HepG2 (cell line): ENCODE measurements around the gene PRSS1. TPM values are rescaled to one million over a fixed set of nuclear protein-coding genes. Genes with fewer than 3 reads are reported as not detected.

Experiments
- ATAC-seq: fragments of 200-7000 bp; cut with Tn5 transposase; 3 replicates; pipeline ENCODE4 v1.9.1; 2020; ENCODE audit warnings: mild to moderate bottlenecking, moderate library complexity
- BruUV-seq: library from RNA; stranded (reverse); fragments of 400-500 nt; replicated peaks from 2 replicates; lab custom pipeline; 2021; lab: Mats Ljungman, UMichigan
- CTCF ChIA-PET: fragments of 300-600 bp; formaldehyde crosslinking; extraction: SDS; loops from one replicate; lab custom pipeline; 2021; ENCODE audit warnings: low total read pairs, inconsistent platforms, low intra/inter-chr PET ratio; lab: Yijun Ruan, JAX
- POLR2A ChIA-PET: fragments of 350-600 bp; sonication (Branson Sonifier 250); formaldehyde crosslinking; loops from one replicate; lab custom pipeline; 2020; ENCODE audit warnings: antibody characterized with exemption, inconsistent platforms; lab: Yijun Ruan, JAX
- DNase-seq: peaks from one replicate; pipeline ENCODE4 v3.0.0-alpha.2; 2015; ENCODE audit warnings: low spot score
- FAIRE-seq: peaks from 3 replicates; lab custom pipeline; 2011; peaks lifted over from hg19 to GRCh38; lab: Jason Lieb, UNC
- H2AFZ ChIP-seq: one replicate; pipeline ENCODE4 v1.6.1; 2011; ENCODE audit warnings: low read length, inconsistent platforms
- H3K27ac ChIP-seq: fragments of 300-600 bp; 3 replicates; pipeline ENCODE4 v1.8.0; 2011; ENCODE audit warnings: mixed run types, mild to moderate bottlenecking, mixed read lengths, low read length, inconsistent platforms; ENCODE audit not compliant: insufficient read depth; ENCODE audit errors: extremely low read length
- H3K27me3 ChIP-seq, 2 experiments: fragments of 200-600 bp in 1 of 2; 2 replicates in 1 of 2; 3 replicates in 1 of 2; pipeline versions ENCODE4 v1.6.0 to v1.8.0; 2011; ENCODE audit warnings: low read length in 2 of 2, mild to moderate bottlenecking in 2 of 2, moderate library complexity in 2 of 2, inconsistent platforms in 1 of 2; ENCODE audit not compliant: insufficient read depth in 2 of 2, control insufficient read depth in 1 of 2
- H3K36me3 ChIP-seq, 2 experiments: fragments of 200-600 bp in 1 of 2; replicated peaks in 1 of 2; 2 replicates in 1 of 2; 3 replicates in 1 of 2; pipeline versions ENCODE4 v1.5.1 to v1.8.0; 2011; ENCODE audit warnings: low read length in 2 of 2, inconsistent platforms in 1 of 2; ENCODE audit not compliant: insufficient read depth in 2 of 2, control insufficient read depth in 1 of 2
- H3K4me1 ChIP-seq: 2 replicates; pipeline ENCODE4 v1.5.1; 2012; ENCODE audit warnings: low read length, inconsistent platforms; ENCODE audit not compliant: insufficient read depth
- H3K4me2 ChIP-seq: 2 replicates; pipeline ENCODE4 v1.6.0; 2011; ENCODE audit warnings: low read depth, low read length, inconsistent platforms
- H3K4me3 ChIP-seq, 3 experiments: fragments of 200-600 bp in 1 of 3; sonication (generic), shearing (Covaris generic) in 1 of 3; replicated peaks in 1 of 3; 2 replicates each; pipeline ENCODE4 v1.5.1; 2011 to 2016; ENCODE audit warnings: low read length in 3 of 3, inconsistent platforms in 2 of 3, low read depth in 2 of 3, mild to moderate bottlenecking in 2 of 3, control low read depth in 1 of 3, mixed read lengths in 1 of 3; ENCODE audit not compliant: insufficient read depth in 1 of 3
- H3K79me2 ChIP-seq: one replicate; pipeline ENCODE4 v1.6.1; 2011; ENCODE audit warnings: low read length, inconsistent platforms; ENCODE audit not compliant: insufficient read depth
- H3K9ac ChIP-seq: 2 replicates; pipeline ENCODE4 v1.6.0; 2011; ENCODE audit warnings: mild to moderate bottlenecking, low read depth, low read length, inconsistent platforms; ENCODE audit not compliant: insufficient read depth
- H3K9me3 ChIP-seq: 2 replicates; pipeline ENCODE4 v1.5.1; 2012; ENCODE audit warnings: mild to moderate bottlenecking, low read length
- H4K20me1 ChIP-seq: 2 replicates; pipeline ENCODE4 v1.6.0; 2011; ENCODE audit warnings: inconsistent platforms, mild to moderate bottlenecking, low read length, moderate library complexity; ENCODE audit not compliant: insufficient read depth
- CTCF ChIP-seq: sonication (generic); formaldehyde crosslinking; IDR thresholded peaks from 2 replicates; pipeline ENCODE4 v1.5.0; 2020; ENCODE audit warnings: mild to moderate bottlenecking, missing genetic modification reagents, moderate library complexity
- ELF4 ChIP-seq: sonication (generic); formaldehyde crosslinking; IDR thresholded peaks from 2 replicates; pipeline ENCODE4 v1.5.0; 2020; ENCODE audit warnings: missing genetic modification reagents, mild to moderate bottlenecking, moderate library complexity, borderline replicate concordance
- FOXM1 ChIP-seq: sonication (generic); formaldehyde crosslinking; IDR thresholded peaks from 2 replicates; pipeline ENCODE4 v1.5.0; 2020; ENCODE audit warnings: missing genetic modification reagents
- KAT2B ChIP-seq: fragments of 150-350 bp; IDR thresholded peaks from 2 replicates; pipeline ENCODE4 v1.6.1; 2014; ENCODE audit warnings: low read depth, low read length, borderline replicate concordance
- KLF13 ChIP-seq: sonication (generic); formaldehyde crosslinking; IDR thresholded peaks from 2 replicates; pipeline ENCODE4 v1.4.0; 2020; ENCODE audit warnings: mild to moderate bottlenecking, missing genetic modification reagents
- PRPF4 ChIP-seq: fragments of 200-400 bp; formaldehyde crosslinking; IDR thresholded peaks from 2 replicates; pipeline ENCODE4 v1.6.1; 2016; ENCODE audit warnings: low read length, low read depth; ENCODE audit not compliant: poor library complexity, severe bottlenecking
- RAD21 ChIP-seq: fragments of 450-650 bp; formaldehyde crosslinking; IDR thresholded peaks from 2 replicates; pipeline ENCODE4 v1.5.0; 2020; ENCODE audit warnings: mild to moderate bottlenecking
- RERE ChIP-seq: IDR thresholded peaks from 2 replicates; pipeline ENCODE4 v1.6.1; 2016; ENCODE audit warnings: low read depth, missing genetic modification reagents, missing compliant biosample characterization
- ZFP1 ChIP-seq: IDR thresholded peaks from 2 replicates; pipeline ENCODE4 v1.6.1; 2016
- ZHX1 ChIP-seq: sonication (generic); formaldehyde crosslinking; IDR thresholded peaks from 2 replicates; pipeline ENCODE4 v1.8.1; 2022; ENCODE audit warnings: low read depth, mild to moderate bottlenecking, missing genetic modification reagents
- ZNF230 ChIP-seq: sonication (generic); formaldehyde crosslinking; IDR thresholded peaks from 2 replicates; pipeline ENCODE4 v1.4.0; 2020; ENCODE audit warnings: mild to moderate bottlenecking, missing genetic modification reagents
- ZNF362 ChIP-seq: sonication (generic); formaldehyde crosslinking; IDR thresholded peaks from 2 replicates; pipeline ENCODE4 v1.4.0; 2020; ENCODE audit warnings: missing genetic modification reagents, mild to moderate bottlenecking, borderline replicate concordance
- ZNF564 ChIP-seq: sonication (generic); formaldehyde crosslinking; IDR thresholded peaks from 2 replicates; pipeline ENCODE4 v1.8.1; 2023; ENCODE audit warnings: mild to moderate bottlenecking, missing genetic modification reagents
- WGBS: methylation state at CpG from one replicate; pipeline ENCODE4 v1.1.6; 2017; ENCODE audit warnings: low lambda C conversion rate; 5-methylcytosine and 5-hydroxymethylcytosine counted together
- in situ Hi-C: cut with HindIII; loops from 2 replicates; pipeline ENCODE4 v1.10.0; 2017; ENCODE audit warnings: low pct_unique_long_range_greater_than_20kb; ENCODE audit not compliant: extremely low pct_ligation_motif_present
- intact Hi-C: fragments of 100-400 bp; cut with micrococcal nuclease; formaldehyde crosslinking; loops from one replicate; pipeline ENCODE4 v1.10.0; 2022; ENCODE audit not compliant: unreplicated experiment
- polyA plus RNA-seq, 8 experiments: library from polyadenylated mRNA; depleted of rRNA in 3 of 8; stranded (reverse) in 7 of 8; unstranded in 1 of 8; fragments of >200 nt; fragmentation: Illumina TruSeq in 4 of 8; extraction: Trizol in 4 of 8; gene quantifications; 2 replicates each; pipeline versions ENCODE4 v1.2.1 to v1.2.3, GENCODE V29; 2011 to 2016; ENCODE audit warnings: low read depth in 4 of 8, missing spikeins in 1 of 8, mixed read lengths in 1 of 8; ENCODE audit not compliant: insufficient read depth in 1 of 8
- total RNA-seq, 5 experiments: library from RNA; depleted of rRNA; stranded (reverse); fragments of >200 nt; fragmentation: Illumina TruSeq; extraction: Trizol; gene quantifications; 2 replicates each; pipeline ENCODE4 v1.2.3, GENCODE V29; 2016; ENCODE audit warnings: low read depth in 1 of 5

The PRSS1 gene
- total and polyA plus RNA-seq, 2 of the 13 experiments (the other 11 are each of a cell fraction or from before 2014, with no cell fraction given): not detected

GRCh38 chr7:142801601-142802295, 52.5 kb downstream of the PRSS1 start:
- in situ Hi-C loops (no loop called here), intact Hi-C loops (no loop called here)
- Histone ChIP-seq H3K36me3 (no peaks in the 10 kb centered on the region), H4K20me1 (no peaks in the 10 kb centered on the region), H3K27me3 (peaks cover 6 to 29% of the 10 kb centered on the region in 2 experiments; a peak in 3 of 5 replicates), H3K27ac (no peak overlapping the region), H3K4me2 (no peak overlapping the region), H2AFZ (no peak overlapping the region), H3K9ac (no peak overlapping the region), H3K9me3 (no peaks in the 10 kb centered on the region), H3K79me2 (no peaks in the 10 kb centered on the region), H3K4me1 (no peaks in the 10 kb centered on the region), H3K4me3 (no peak overlapping the region)
- 9% methylated on average over 8 of the region's 8 CpGs for WGBS
- FAIRE-seq (no peak), DNase-seq (no peak), ATAC-seq (no peak)
- BruUV-seq: no TSS peak
- POLR2A ChIA-PET: no interaction called here
- CTCF ChIA-PET: no interaction called here
- TF ChIP-seq ELF4 (CRISPR knock-in tag) (no peak), CTCF (CRISPR knock-in tag) (no peak), FOXM1 (no peak), KLF13 (CRISPR knock-in tag) (no peak), RAD21 (CRISPR knock-in tag) (no peak), ZNF230 (CRISPR knock-in tag) (no peak), ZNF564 (CRISPR knock-in tag) (no peak), PRPF4 (no peak), ZNF362 (no peak), ZHX1 (no peak), KAT2B (no peak), RERE (CRISPR knock-in tag) (no peak), ZFP1 (CRISPR knock-in tag) (no peak)
